RPMI7951 (cell line): ENCODE measurements around the gene DOC2B. TPM values are rescaled to one million over a fixed set of nuclear protein-coding genes. Genes with fewer than 3 reads are reported as not detected.
"Not testable (repeated sequence)": the region's sequence is repeated elsewhere in the genome, so short reads cannot be mapped to it uniquely, and the experiment has no call there.

Experiments
- DNase-seq: peaks from one replicate; pipeline ENCODE4 v3.0.0-alpha.2; 2012; ENCODE audit warnings: low read depth
- total RNA-seq: library from RNA; depleted of rRNA; stranded (reverse); fragments of >200 nt; shearing (Covaris generic); gene quantifications from 2 replicates; pipeline ENCODE4 v1.2.3, GENCODE V29; 2014

DOC2B gene
- total RNA-seq, 1 experiment from 2014 or later, result not detected

DNA sequence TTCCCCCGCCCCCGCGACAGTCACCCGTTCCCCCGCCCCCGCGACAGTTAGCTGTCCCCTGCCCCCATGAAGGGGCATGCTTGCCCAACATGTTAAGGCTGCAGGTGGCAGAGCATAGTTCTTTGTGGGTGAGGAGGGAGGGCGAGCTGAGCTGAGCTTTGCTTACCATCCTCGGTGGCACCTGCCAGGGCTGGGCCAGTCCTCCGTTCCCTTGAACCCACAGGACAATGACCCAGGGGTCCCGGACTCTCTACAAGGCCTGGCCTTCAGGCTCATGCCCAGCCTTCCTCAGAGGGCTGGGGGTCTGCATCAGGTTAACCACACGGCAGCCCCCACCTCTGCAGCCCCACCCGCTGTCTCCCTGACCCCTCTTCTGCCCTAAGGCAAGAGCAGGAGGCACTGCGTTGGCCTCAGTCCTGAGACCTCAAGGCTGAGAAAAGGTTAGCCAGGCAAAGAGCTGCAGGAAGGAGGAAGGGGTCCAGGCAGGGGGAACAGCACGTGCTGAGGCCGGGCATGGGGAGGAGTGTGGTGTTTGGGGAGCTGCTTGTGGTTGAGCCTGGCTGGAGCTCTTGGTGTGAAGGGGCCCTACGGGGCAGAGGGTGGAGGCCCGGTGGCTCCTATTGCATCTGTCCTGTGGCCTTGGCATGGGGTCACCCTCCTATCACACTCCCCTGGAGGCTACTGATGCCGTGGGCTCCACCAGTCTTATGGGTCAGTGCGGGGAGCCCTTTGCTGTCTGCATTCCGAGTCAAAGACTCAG is 11.4 kb upstream of the DOC2B start:
- no peak for DNase-seq

DNA sequence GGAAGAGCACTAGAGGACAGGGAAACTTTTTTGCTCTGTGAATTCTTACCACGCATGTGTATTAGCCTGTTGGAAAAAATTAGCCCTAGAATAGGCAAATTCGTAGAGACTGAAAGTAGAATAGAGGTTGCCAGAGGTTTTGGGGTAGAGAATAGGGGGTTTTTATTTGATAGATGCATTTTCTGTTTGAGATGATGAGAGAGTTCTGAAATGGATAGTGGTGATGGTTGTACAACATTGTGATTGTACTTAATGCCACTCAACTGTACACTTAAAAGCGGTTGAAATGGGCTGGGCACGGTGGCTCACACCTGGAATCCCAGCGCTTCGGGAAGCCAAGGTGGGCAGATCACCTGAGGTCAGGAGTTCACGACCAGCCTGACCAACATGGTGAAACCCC is 8.0 kb upstream of the DOC2B start:
- DNase-seq, result no peak

- DNase-seq, result no peak
Observed at GRCh38 chr17:187130-187529, 5.7 kb upstream of the DOC2B start.

GRCh38 chr17:185445-186138 is 4.1 kb upstream of the DOC2B start:
- DNase-seq, result no peak

- DNase-seq, result no peak
Observed at GRCh38 chr17:183021-183420, 1.6 kb upstream of the DOC2B start.

DNA sequence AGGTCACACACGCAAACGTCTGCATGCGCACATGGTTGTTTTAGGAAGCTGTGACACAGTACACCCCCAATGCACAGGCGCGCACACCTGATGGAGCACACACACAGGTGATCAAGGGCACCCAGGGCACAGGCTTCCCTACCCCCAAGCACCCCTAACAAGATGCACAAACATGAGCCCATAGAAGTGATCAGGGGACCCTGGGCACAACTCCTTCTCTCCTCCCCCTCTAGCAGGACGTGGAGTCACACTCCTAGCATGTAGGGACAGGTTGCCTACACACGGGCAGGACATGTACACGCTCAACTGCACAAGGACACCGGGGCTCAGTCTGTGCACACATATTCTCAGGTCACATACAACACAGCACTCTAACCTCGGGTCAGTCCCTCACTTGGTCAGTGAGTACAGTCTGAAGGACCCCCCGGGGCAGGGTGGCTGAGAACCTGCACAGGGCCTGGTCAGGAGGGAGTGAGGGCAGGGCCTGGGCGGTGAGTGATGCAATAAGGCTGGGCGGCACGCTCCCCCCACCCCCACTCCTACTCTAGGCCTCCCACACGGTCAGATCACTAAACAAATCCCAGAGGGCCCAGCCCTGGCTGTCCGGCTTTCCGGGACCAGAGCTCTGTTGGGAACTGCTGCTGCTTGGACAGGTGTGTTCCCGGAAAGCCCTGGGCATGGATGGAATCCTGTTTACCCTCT is 751 bp upstream of the DOC2B start:
- no peak for DNase-seq

DNA sequence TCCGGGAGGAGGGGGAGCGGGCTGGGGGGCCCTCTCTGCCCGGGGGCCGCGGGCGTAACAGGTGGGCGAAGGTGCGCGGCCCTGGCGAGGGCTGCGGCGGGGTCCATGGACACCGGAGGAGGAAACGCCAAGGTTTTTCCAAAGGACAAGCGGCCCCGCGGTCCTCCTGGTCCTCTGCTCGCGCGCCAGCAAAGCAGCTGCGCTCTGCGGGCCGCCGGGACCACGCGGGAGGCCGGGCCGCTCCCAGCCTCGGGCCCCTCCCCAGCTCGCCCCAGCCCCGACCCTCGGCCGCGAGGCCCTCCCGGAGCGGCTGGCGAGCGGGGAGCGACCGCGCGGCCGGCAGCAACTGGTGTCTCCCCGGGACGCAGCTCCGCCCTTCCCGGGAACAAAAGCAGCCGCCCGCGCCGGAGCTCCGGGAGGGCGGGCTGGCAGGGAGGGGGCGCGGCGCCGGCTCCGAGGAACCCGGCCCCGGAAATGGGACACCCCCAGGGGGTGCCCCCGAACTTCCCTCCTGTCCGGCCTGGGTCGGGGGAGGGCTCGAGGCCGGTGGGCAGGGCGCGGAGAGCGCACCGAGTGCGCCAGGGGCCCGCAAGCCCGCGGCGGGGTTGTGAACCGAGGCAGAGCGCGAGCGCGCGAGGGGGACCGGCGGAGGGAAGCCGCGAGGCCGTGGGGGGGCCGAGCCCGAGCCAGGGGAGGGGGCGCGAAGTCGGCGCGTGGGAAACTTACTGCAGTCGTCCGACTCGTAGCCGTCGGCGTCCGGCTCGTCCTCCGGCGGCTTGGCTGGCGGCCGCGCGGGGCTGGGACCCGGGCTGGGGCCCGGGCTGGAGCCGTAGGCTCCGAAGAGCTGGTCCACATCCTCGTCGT is 837 bp downstream of the DOC2B start:
- no peak for DNase-seq

DNA sequence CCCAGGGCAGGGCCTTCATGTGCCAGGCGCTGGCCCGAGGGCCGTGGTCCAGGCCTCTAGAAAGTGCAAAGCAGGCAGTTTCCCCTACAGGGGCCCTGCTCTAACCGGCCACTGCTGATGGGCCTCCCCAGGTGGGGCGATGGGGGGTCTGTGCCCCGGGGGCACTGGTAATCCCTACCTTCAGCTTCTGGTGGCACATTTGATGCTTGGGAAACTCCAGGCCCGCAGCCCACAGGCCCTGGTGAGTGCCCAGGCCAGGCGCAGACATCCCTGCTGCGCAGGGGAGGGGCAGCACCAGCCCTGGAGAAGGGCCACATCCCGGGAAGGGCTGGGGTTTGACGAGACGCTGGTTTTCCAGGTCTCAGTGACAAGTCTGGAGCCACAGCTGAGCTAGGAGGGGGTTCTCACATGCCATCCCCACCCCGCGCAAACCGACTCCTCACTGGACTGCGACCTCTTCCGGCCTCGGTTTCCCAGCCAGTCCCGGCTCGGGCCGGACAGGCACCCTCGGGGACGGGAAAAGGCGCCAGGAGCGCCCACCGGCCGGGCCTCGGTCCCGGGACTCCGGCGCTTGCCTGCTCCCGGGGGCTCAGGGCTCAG is 1.6 kb downstream of the DOC2B start:
- no peak for DNase-seq

DNA sequence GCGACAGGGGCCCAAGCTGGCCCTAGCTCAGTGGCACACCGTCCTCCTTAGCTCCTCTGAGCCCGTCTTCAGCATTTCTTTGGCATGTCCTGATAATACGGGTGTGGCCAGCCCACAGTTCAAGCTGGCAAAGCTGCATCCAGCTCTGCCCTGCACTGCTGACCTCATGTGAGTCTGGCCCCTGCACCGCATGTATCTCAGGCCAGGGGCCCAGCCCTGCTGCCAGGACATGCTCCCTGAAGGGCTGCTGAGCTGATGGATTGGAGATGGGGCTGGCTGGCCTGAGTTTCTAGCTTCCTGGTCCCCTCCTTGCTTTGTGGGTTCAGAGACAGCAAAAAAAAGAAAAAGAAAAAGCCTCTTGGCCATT is 2.4 kb downstream of the DOC2B start:
- no peak for DNase-seq

DNA sequence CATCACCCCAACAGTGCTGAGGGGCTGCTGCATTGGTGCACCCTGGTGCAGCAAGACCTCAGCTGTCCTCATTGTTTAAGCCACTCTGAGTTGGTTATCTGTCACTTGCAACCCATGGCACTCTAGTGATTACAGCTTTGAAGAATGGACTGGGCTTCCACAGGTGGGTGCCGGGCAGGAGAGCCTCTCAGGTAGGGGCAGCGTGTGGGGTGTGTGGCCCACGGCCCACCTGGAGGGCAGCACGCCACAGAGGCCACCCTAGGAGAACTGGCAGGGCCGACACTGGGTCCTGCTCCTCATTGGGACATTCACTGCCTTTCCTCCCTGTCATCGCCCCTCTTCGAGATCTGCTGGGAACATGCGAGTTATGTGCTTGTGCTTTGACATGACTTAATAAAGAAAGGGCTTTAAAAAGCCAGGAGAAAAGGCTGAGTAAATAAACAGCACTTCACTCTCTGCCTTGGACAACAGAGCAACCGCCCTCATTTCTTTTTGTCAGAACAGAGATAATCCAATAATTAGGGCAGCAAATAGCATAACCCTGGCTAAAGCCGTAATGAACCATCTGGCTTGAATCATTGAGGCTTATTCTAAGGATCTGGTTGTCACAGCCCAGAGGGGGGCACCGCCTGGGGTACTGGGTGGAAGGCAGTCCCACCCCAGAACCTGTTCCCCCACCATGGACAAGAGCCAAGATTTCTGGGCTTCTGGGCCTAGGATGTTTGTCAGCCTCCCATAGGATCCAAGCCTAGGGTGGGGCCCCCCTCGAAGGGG is 3.0 kb downstream of the DOC2B start:
- no peak for DNase-seq

GRCh38 chr17:177762-178161 is 3.7 kb downstream of the DOC2B start:
- DNase-seq, result no peak

GRCh38 chr17:177155-177554 is 4.3 kb downstream of the DOC2B start:
- DNase-seq, result no peak

GRCh38 chr17:173166-173911 is 8.1 kb downstream of the DOC2B start:
- no peak for DNase-seq

DNA sequence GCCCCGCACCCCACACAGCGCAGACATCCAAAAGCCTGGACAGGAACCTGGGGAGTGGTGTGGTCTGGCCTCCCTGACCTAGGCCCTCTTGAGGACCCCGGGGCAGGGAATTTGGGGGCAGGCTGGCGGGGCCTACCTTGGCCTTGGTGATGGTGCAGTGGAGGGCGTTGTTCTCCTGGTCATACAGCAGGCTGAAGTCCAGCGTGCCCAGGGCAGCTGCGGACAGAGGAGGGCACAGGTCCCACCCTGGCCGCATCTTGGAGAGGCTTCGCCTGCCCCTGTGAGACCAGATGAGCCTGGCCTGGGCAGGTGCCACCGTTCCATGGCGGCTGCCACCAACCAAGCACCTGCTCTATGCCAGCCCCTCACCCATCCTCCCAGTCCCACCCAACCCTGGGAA is 9.0 kb downstream of the DOC2B start:
- no peak for DNase-seq

- DNase-seq, result no peak
Observed at GRCh38 chr17:171871-172270, 9.6 kb downstream of the DOC2B start.

GRCh38 chr17:170130-170670 is 11.2 kb downstream of the DOC2B start:
- no peak for DNase-seq

DNA sequence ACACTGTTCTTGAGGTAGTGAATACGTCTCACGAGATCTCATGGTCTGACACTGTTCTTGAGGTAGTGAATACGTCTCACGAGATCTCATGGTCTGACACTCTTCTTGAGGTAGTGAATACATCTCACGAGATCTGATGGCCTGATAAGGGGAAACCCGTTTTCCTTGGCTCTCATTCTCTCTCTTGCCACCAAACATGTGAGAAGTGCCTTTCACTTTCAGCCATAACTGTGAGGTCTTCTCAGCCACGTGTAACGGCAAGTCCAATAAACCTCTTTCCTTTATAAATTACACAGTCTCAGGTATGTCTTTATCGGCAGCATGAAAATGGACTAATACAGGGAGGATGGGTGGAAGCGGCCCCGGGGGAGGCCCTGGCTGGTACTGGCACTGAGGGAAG is 12.8 kb downstream of the DOC2B start:
- not testable (repeated sequence) for DNase-seq

DNA sequence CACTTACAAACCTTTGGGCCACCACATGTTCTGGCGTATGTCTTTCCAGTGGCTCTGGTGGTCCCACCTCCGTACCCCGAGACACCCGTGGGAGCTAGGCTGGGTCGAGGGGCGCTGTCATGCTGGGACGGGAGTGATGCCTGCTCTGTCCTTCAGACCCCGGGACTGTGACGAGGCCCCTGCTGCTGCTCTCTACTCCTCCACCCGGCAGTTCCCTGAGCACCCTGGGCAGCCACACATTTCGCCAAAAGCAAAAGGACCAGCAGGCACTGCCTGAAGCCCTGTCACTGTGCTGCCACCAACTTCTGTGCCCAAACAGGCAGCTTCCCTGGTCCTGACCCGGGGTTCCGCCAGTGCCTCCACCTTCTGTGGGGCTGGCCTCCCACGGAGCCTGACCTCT is 15.5 kb downstream of the DOC2B start:
- no peak for DNase-seq

DNA sequence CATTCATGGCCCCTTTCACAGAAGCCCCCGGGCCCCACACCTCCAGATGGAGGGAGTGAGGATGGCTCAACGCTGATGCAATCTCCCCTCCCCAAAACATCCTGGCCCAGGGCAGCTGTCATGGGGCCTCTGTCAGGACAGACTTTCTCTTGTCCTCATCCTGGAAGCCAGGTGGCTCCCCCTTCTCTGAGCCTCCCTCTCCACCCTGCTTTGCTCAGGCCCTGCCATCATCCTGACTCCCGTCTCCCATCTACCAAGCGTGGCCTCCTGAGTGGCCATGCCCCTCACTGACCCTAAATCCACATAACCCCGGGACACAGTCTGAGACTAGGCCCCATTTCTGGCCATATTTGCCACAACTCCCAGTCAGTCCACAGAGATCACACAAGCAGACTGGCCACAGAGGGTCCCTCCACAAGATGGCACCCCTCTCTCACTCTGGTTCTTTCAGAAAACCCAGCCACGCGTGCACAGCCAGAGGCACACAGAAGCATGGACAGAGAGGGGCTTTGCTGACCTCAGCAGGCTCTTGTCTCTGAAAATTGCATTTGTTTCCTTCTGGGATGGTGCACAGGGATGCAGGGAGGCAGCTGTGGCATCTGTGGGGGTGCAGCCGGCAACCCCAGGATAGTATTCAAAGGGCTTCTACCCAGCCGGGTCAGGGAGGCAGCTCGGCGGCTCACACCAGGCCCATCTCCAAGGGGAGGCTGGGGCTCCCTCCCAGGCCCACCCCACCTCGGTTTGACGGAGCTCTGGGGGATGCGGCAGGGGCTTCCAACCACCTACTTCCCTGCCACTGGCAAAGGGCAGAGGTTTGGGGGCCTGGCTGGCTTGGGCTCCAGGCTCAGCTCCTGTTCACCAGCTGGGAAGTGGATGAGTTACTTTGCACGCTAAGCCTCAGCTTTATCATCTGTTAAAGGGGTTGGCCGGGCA is 16.9 kb downstream of the DOC2B start:
- DNase-seq, result peak; percentile 22
